K562 (cell line): ENCODE results near the gene FAM117A. TPM values are rescaled to one million over a fixed set of nuclear protein-coding genes. Genes with fewer than 3 reads are reported as not detected.

ENCODE experiments used
- EZH2 ChIP-seq: IDR thresholded peaks from 2 replicates; pipeline ENCODE4 v1.6.1; 2012; ENCODE audit warnings: low read depth, mild to moderate bottlenecking, inconsistent platforms, low read length, borderline replicate concordance
- HDGF ChIP-seq: fragments of 450-650 bp; IDR thresholded peaks from 2 replicates; pipeline ENCODE4 v1.6.1; 2016
- HLTF ChIP-seq: fragments of 450-650 bp; IDR thresholded peaks from 2 replicates; pipeline ENCODE4 v1.6.1; 2016
- HMG20B ChIP-seq: fragments of 250-450 bp; sonication (Bioruptor Pico); IDR thresholded peaks from 2 replicates; pipeline ENCODE4 v1.5.0; 2021; ENCODE audit warnings: mild to moderate bottlenecking
- HNRNPL ChIP-seq: fragments of 200-400 bp; formaldehyde crosslinking; IDR thresholded peaks from 2 replicates; pipeline ENCODE4 v1.6.1; 2017; ENCODE audit warnings: low read depth, mild to moderate bottlenecking, low read length
- KDM2B ChIP-seq: fragments of 250-450 bp; sonication (Bioruptor Pico); IDR thresholded peaks from 2 replicates; pipeline ENCODE4 v1.8.0; 2021; ENCODE audit warnings: mild to moderate bottlenecking, moderate library complexity
- L3MBTL2 ChIP-seq: fragments of 450-650 bp; IDR thresholded peaks from 2 replicates; pipeline ENCODE4 v1.6.1; 2016; ENCODE audit warnings: mild to moderate bottlenecking, moderate library complexity
- ZNF197 ChIP-seq: fragments of 200-800 bp; sonication (Bioruptor generic); IDR thresholded peaks from 2 replicates; pipeline ENCODE4 v1.6.1; 2016; ENCODE audit warnings: low read depth, missing genetic modification characterization, missing compliant biosample characterization
- ZNF24 ChIP-seq: fragments of 450-650 bp; IDR thresholded peaks from 2 replicates; pipeline ENCODE4 v1.6.1; 2016
- ZNF324 ChIP-seq: fragments of 250-450 bp; sonication (Bioruptor Pico); IDR thresholded peaks from 2 replicates; pipeline ENCODE4 v1.4.0; 2020; ENCODE audit warnings: mild to moderate bottlenecking
- ZNF57 ChIP-seq: fragments of 450-650 bp; formaldehyde crosslinking; IDR thresholded peaks from 2 replicates; pipeline ENCODE4 v1.4.0; 2020; ENCODE audit warnings: mild to moderate bottlenecking, moderate library complexity
- polyA plus RNA-seq, 8 experiments: library from polyadenylated mRNA; depleted of rRNA in 4 of 8; stranded (reverse) in 5 of 8; unstranded in 3 of 8; fragments of >200 nt; fragmentation: Nextera tagmentation in 2 of 8; fragmentation: Illumina TruSeq in 1 of 8; extraction: Ambion mirVana in 2 of 8; extraction: Trizol in 1 of 8; gene quantifications; 2 replicates each; pipeline versions ENCODE4 v1.2.1 to v1.2.3, GENCODE V29; 2011 to 2014; ENCODE audit warnings: inconsistent platforms in 1 of 8, missing spikeins in 1 of 8
- total RNA-seq, 7 experiments: library from RNA; depleted of rRNA in 6 of 7; stranded (reverse); fragments of >200 nt in 6 of 7; fragmentation: Illumina TruSeq in 2 of 7; extraction: Trizol in 2 of 7; gene quantifications; 2 replicates each; pipeline versions ENCODE4 v1.2.1 to v1.2.3, GENCODE V29; 2011 to 2021; ENCODE audit warnings: low replicate concordance in 1 of 7
- TF ChIP-seq, protein P1 (sequence below): fragments of 450-650 bp; IDR thresholded peaks from 2 replicates; pipeline ENCODE4 v1.6.1; 2017; ENCODE audit warnings: antibody characterized with exemption, mild to moderate bottlenecking
- TF ChIP-seq, protein P2 (sequence below), 3 experiments: fragments of 200-800 bp in 1 of 3; fragments of 250-450 bp in 1 of 3; fragments of 450-650 bp in 1 of 3; sonication (Bioruptor Pico) in 1 of 3; sonication (Bioruptor generic) in 1 of 3; formaldehyde crosslinking in 1 of 3; IDR thresholded peaks; 2 replicates each; pipeline versions ENCODE4 v1.6.1 to v1.8.0; 2016 to 2022; ENCODE audit warnings: mild to moderate bottlenecking in 2 of 3, missing genetic modification characterization in 2 of 3, missing compliant biosample characterization in 1 of 3, moderate library complexity in 1 of 3
- TF ChIP-seq, protein P3 (sequence below): fragments of 450-650 bp; IDR thresholded peaks from 2 replicates; pipeline ENCODE4 v1.7.1; 2018; ENCODE audit warnings: mild to moderate bottlenecking, low read depth; ENCODE audit not compliant: partially characterized antibody
- TF ChIP-seq, protein P4 (sequence below): fragments of 150-350 bp; conservative IDR thresholded peaks from 2 replicates; pipeline ENCODE4 v1.6.1; 2014; ENCODE audit warnings: low read length

The FAM117A gene
- total and polyA plus RNA-seq, 9 of the 15 experiments (the other 6 are each of a cell fraction or from before 2014, with no cell fraction given), result 3.1 to 79.7 (median 36.6) TPM

- TF ChIP-seq, protein P1, sequence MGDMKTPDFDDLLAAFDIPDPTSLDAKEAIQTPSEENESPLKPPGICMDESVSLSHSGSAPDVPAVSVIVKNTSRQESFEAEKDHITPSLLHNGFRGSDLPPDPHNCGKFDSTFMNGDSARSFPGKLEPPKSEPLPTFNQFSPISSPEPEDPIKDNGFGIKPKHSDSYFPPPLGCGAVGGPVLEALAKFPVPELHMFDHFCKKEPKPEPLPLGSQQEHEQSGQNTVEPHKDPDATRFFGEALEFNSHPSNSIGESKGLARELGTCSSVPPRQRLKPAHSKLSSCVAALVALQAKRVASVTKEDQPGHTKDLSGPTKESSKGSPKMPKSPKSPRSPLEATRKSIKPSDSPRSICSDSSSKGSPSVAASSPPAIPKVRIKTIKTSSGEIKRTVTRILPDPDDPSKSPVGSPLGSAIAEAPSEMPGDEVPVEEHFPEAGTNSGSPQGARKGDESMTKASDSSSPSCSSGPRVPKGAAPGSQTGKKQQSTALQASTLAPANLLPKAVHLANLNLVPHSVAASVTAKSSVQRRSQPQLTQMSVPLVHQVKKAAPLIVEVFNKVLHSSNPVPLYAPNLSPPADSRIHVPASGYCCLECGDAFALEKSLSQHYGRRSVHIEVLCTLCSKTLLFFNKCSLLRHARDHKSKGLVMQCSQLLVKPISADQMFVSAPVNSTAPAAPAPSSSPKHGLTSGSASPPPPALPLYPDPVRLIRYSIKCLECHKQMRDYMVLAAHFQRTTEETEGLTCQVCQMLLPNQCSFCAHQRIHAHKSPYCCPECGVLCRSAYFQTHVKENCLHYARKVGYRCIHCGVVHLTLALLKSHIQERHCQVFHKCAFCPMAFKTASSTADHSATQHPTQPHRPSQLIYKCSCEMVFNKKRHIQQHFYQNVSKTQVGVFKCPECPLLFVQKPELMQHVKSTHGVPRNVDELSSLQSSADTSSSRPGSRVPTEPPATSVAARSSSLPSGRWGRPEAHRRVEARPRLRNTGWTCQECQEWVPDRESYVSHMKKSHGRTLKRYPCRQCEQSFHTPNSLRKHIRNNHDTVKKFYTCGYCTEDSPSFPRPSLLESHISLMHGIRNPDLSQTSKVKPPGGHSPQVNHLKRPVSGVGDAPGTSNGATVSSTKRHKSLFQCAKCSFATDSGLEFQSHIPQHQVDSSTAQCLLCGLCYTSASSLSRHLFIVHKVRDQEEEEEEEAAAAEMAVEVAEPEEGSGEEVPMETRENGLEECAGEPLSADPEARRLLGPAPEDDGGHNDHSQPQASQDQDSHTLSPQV, result peak; percentile 66; the same call in 1 of the 2 replicates
- no peak for TF ChIP-seq KDM2B
- TF ChIP-seq, protein P2, sequence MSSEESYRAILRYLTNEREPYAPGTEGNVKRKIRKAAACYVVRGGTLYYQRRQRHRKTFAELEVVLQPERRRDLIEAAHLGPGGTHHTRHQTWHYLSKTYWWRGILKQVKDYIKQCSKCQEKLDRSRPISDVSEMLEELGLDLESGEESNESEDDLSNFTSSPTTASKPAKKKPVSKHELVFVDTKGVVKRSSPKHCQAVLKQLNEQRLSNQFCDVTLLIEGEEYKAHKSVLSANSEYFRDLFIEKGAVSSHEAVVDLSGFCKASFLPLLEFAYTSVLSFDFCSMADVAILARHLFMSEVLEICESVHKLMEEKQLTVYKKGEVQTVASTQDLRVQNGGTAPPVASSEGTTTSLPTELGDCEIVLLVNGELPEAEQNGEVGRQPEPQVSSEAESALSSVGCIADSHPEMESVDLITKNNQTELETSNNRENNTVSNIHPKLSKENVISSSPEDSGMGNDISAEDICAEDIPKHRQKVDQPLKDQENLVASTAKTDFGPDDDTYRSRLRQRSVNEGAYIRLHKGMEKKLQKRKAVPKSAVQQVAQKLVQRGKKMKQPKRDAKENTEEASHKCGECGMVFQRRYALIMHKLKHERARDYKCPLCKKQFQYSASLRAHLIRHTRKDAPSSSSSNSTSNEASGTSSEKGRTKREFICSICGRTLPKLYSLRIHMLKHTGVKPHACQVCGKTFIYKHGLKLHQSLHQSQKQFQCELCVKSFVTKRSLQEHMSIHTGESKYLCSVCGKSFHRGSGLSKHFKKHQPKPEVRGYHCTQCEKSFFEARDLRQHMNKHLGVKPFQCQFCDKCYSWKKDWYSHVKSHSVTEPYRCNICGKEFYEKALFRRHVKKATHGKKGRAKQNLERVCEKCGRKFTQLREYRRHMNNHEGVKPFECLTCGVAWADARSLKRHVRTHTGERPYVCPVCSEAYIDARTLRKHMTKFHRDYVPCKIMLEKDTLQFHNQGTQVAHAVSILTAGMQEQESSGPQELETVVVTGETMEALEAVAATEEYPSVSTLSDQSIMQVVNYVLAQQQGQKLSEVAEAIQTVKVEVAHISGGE (CRISPR knock-in tag; IDR thresholded peaks at IDR 0.05), result no peak
- TF ChIP-seq, protein P3, sequence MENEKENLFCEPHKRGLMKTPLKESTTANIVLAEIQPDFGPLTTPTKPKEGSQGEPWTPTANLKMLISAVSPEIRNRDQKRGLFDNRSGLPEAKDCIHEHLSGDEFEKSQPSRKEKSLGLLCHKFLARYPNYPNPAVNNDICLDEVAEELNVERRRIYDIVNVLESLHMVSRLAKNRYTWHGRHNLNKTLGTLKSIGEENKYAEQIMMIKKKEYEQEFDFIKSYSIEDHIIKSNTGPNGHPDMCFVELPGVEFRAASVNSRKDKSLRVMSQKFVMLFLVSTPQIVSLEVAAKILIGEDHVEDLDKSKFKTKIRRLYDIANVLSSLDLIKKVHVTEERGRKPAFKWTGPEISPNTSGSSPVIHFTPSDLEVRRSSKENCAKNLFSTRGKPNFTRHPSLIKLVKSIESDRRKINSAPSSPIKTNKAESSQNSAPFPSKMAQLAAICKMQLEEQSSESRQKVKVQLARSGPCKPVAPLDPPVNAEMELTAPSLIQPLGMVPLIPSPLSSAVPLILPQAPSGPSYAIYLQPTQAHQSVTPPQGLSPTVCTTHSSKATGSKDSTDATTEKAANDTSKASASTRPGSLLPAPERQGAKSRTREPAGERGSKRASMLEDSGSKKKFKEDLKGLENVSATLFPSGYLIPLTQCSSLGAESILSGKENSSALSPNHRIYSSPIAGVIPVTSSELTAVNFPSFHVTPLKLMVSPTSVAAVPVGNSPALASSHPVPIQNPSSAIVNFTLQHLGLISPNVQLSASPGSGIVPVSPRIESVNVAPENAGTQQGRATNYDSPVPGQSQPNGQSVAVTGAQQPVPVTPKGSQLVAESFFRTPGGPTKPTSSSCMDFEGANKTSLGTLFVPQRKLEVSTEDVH, result no peak
- TF ChIP-seq HLTF, result no peak
- no peak for TF ChIP-seq HDGF
- no peak for TF ChIP-seq HMG20B (CRISPR knock-in tag)
- TF ChIP-seq ZNF24, result 0 out of 2 replicates have a peak, but pooled peaks have one; percentile 34
- TF ChIP-seq L3MBTL2, result peak; percentile 42; the same call in 1 of the 2 replicates
- no peak for TF ChIP-seq EZH2
- no peak for TF ChIP-seq ZNF57 (CRISPR knock-in tag)
- TF ChIP-seq HNRNPL, result no peak
- TF ChIP-seq ZNF197 (CRISPR knock-in tag), result no peak
- TF ChIP-seq, protein P4, sequence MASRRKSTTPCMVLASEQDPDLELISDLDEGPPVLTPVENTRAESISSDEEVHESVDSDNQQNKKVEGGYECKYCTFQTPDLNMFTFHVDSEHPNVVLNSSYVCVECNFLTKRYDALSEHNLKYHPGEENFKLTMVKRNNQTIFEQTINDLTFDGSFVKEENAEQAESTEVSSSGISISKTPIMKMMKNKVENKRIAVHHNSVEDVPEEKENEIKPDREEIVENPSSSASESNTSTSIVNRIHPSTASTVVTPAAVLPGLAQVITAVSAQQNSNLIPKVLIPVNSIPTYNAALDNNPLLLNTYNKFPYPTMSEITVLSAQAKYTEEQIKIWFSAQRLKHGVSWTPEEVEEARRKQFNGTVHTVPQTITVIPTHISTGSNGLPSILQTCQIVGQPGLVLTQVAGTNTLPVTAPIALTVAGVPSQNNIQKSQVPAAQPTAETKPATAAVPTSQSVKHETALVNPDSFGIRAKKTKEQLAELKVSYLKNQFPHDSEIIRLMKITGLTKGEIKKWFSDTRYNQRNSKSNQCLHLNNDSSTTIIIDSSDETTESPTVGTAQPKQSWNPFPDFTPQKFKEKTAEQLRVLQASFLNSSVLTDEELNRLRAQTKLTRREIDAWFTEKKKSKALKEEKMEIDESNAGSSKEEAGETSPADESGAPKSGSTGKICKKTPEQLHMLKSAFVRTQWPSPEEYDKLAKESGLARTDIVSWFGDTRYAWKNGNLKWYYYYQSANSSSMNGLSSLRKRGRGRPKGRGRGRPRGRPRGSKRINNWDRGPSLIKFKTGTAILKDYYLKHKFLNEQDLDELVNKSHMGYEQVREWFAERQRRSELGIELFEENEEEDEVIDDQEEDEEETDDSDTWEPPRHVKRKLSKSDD, result no peak
- no peak for TF ChIP-seq ZNF324 (CRISPR knock-in tag)
These were observed 2.9 kb downstream of the FAM117A start (continued) for GRCh38 chr17:49760932-49761558.
